Neural progenitor cell (in vitro differentiated cells): ENCODE results near the gene AK5.

Source experiments
- EZH2phosphoT487 ChIP-seq: fragments of 200-600 bp; sonication (generic); IDR thresholded peaks from 2 replicates; pipeline ENCODE4 v1.6.1; 2017; ENCODE audit warnings: antibody characterized with exemption
- TF ChIP-seq, protein P1 (sequence below): fragments of 200-600 bp; sonication (generic); IDR thresholded peaks from 2 replicates; pipeline ENCODE4 v1.5.1; 2017; ENCODE audit warnings: antibody characterized with exemption, mild to moderate bottlenecking

DNA sequence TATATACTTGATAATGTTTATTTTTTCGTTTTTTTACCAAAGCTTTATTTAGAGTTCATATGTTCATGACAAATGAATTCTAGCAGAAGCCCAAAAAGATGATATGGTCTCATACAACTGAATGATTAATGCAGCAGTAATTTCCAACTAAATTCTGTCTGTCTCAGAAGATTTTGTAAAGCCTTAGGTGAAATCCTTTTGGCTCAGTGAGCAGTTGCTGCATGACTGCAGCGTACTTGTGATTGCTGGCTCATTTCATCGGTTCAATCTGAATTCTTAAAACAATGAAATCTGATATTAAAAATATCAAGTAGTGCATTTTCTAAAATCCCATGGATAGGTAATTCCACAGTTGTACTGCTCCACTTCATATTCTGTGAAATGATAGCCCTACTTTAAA lies 73.2 kb downstream of the AK5 start:
- TF ChIP-seq, protein P1, sequence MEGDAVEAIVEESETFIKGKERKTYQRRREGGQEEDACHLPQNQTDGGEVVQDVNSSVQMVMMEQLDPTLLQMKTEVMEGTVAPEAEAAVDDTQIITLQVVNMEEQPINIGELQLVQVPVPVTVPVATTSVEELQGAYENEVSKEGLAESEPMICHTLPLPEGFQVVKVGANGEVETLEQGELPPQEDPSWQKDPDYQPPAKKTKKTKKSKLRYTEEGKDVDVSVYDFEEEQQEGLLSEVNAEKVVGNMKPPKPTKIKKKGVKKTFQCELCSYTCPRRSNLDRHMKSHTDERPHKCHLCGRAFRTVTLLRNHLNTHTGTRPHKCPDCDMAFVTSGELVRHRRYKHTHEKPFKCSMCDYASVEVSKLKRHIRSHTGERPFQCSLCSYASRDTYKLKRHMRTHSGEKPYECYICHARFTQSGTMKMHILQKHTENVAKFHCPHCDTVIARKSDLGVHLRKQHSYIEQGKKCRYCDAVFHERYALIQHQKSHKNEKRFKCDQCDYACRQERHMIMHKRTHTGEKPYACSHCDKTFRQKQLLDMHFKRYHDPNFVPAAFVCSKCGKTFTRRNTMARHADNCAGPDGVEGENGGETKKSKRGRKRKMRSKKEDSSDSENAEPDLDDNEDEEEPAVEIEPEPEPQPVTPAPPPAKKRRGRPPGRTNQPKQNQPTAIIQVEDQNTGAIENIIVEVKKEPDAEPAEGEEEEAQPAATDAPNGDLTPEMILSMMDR: no peak
- no peak for TF ChIP-seq EZH2phosphoT487
